Natural killer cell (primary cell): ENCODE results near the gene DAZAP1. TPM values are rescaled to one million over a fixed set of nuclear protein-coding genes. Genes with fewer than 3 reads are reported as not detected.

Experiments used
- ATAC-seq, 3 donors: fragments of 150-1000 bp in 2 of 3; fragments of 200-7000 bp in 1 of 3; cut with Tn5 transposase; 1 replicate in 1 of 3; 2 replicates in 2 of 3; pipeline ENCODE4 v1.10.0; 2021; ENCODE audit warnings: mild to moderate bottlenecking in 2 of 3, moderate library complexity in 2 of 3
- DNase-seq, 2 donors: peaks; one replicate each; pipeline versions ENCODE4 v3.0.0 to v3.0.0-alpha.2; 2013 to 2021; ENCODE audit warnings: mixed read lengths in 1 of 2
- H3K27ac ChIP-seq: one replicate; pipeline ENCODE4 v1.5.1; 2013; ENCODE audit warnings: mild to moderate bottlenecking, low read length
- H3K27me3 ChIP-seq: one replicate; pipeline ENCODE4 v1.6.1; 2013; ENCODE audit warnings: low read length; ENCODE audit not compliant: control insufficient read depth, insufficient read depth
- H3K36me3 ChIP-seq: one replicate; pipeline ENCODE4 v1.6.1; 2013; ENCODE audit warnings: low read length; ENCODE audit not compliant: control insufficient read depth, insufficient read depth
- H3K4me1 ChIP-seq: one replicate; pipeline ENCODE4 v1.6.1; 2013; ENCODE audit warnings: low read length; ENCODE audit not compliant: control insufficient read depth, insufficient read depth
- H3K4me3 ChIP-seq: one replicate; pipeline ENCODE4 v1.5.1; 2013; ENCODE audit warnings: low read length
- H3K9me3 ChIP-seq: one replicate; pipeline ENCODE4 v1.6.1; 2013; ENCODE audit warnings: low read length; ENCODE audit not compliant: control insufficient read depth, insufficient read depth
- H3K27ac Mint-ChIP-seq, 2 donors: one replicate each; pipeline ENCODE4 v1.8.0; 2022; ENCODE audit warnings: mild to moderate bottlenecking in 2 of 2, mixed read lengths in 2 of 2, moderate library complexity in 1 of 2
- H3K27me3 Mint-ChIP-seq, 2 donors: one replicate each; pipeline ENCODE4 v1.8.0; 2022; ENCODE audit warnings: low read depth in 2 of 2, mixed read lengths in 2 of 2
- H3K36me3 Mint-ChIP-seq: one replicate; pipeline ENCODE4 v1.8.0; 2022; ENCODE audit warnings: mixed read lengths
- H3K4me1 Mint-ChIP-seq, 2 donors: one replicate each; pipeline ENCODE4 v1.8.0; 2022; ENCODE audit warnings: mixed read lengths in 2 of 2
- H3K4me3 Mint-ChIP-seq: one replicate; pipeline ENCODE4 v1.8.0; 2022; ENCODE audit warnings: mild to moderate bottlenecking, moderate library complexity, mixed read lengths
- H3K9me3 Mint-ChIP-seq, 2 donors: one replicate each; pipeline ENCODE4 v1.8.0; 2022; ENCODE audit warnings: mixed read lengths in 2 of 2
- WGBS: methylation state at CpG from one replicate; pipeline ENCODE4 v1.1.7; 2013; ENCODE audit warnings: missing lambda C conversion rate; ENCODE audit not compliant: insufficient coverage; 5-methylcytosine and 5-hydroxymethylcytosine counted together
- intact Hi-C: fragments of 100-400 bp; cut with micrococcal nuclease; formaldehyde crosslinking; loops from one replicate; pipeline ENCODE4 v1.14.2; 2022
- total RNA-seq, 4 donors: library from RNA; stranded (reverse); fragments of 120-200 nt in 1 of 4; gene quantifications; one replicate each; pipeline versions ENCODE4 v1.2.3 to v1.2.4, GENCODE V29; 2013 to 2022
- TF ChIP-seq, protein P1 (sequence below): fragments of 200-600 bp; IDR thresholded peaks from one replicate; pipeline ENCODE4 v1.8.0; 2022; ENCODE audit warnings: antibody characterized with exemption

DAZAP1 gene
- total RNA-seq, 3 donors from 2014 or later (not counting 1 experiment from before 2014, with no cell fraction given): 166 to 207 (median 170) TPM

GRCh38 chr19:1361601-1362386, 45.6 kb upstream of the DAZAP1 start:
- 96% methylated on average over 28 of the region's 30 CpGs for WGBS
- no peaks in the 10 kb centered on the region for H3K27me3 ChIP-seq
- intact Hi-C loops: no loop called here

GRCh38 chr19:1362387-1363257, 44.8 kb upstream of the DAZAP1 start:
- no peaks in the 10 kb centered on the region for H3K27me3 Mint-ChIP-seq
- H3K4me3 ChIP-seq: no peak overlapping the region
- TF ChIP-seq, protein P1, sequence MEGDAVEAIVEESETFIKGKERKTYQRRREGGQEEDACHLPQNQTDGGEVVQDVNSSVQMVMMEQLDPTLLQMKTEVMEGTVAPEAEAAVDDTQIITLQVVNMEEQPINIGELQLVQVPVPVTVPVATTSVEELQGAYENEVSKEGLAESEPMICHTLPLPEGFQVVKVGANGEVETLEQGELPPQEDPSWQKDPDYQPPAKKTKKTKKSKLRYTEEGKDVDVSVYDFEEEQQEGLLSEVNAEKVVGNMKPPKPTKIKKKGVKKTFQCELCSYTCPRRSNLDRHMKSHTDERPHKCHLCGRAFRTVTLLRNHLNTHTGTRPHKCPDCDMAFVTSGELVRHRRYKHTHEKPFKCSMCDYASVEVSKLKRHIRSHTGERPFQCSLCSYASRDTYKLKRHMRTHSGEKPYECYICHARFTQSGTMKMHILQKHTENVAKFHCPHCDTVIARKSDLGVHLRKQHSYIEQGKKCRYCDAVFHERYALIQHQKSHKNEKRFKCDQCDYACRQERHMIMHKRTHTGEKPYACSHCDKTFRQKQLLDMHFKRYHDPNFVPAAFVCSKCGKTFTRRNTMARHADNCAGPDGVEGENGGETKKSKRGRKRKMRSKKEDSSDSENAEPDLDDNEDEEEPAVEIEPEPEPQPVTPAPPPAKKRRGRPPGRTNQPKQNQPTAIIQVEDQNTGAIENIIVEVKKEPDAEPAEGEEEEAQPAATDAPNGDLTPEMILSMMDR: no peak
- H3K36me3 ChIP-seq: peaks cover 23% of the 10 kb centered on the region
- no peaks in the 10 kb centered on the region for H3K9me3 Mint-ChIP-seq
- H3K9me3 ChIP-seq: no peaks in the 10 kb centered on the region
- H3K4me1 ChIP-seq: peaks cover 38% of the 10 kb centered on the region
- peak overlapping the region; percentile 66 for H3K27ac ChIP-seq
- peak overlapping the region; percentile 88 to 93 for H3K27ac Mint-ChIP-seq
- peaks cover 35 to 36% of the 10 kb centered on the region in 2 donors for H3K4me1 Mint-ChIP-seq
- H3K36me3 Mint-ChIP-seq: no peaks in the 10 kb centered on the region
- no peak for ATAC-seq
- peak overlapping the region; percentile 89 for H3K4me3 Mint-ChIP-seq
- intact Hi-C loops: no loop called here
- WGBS: 79% methylated on average over 41 of the region's 42 CpGs
- DNase-seq: no peak
- no peaks in the 10 kb centered on the region for H3K27me3 ChIP-seq

More at GRCh38 chr19:1361601-1362386, 45.6 kb upstream of the DAZAP1 start:
- H3K27ac Mint-ChIP-seq: no peak overlapping the region
- no peaks in the 10 kb centered on the region for H3K9me3 Mint-ChIP-seq
- Histone ChIP-seq H3K4me3 (no peak overlapping the region), H3K4me1 (peaks cover 31% of the 10 kb centered on the region), H3K27ac (no peak overlapping the region), H3K9me3 (no peaks in the 10 kb centered on the region), H3K36me3 (peaks cover 29% of the 10 kb centered on the region)
- TF ChIP-seq, protein P1: no peak
- H3K27me3 Mint-ChIP-seq: no peaks in the 10 kb centered on the region
- peaks cover 29 to 30% of the 10 kb centered on the region in 2 donors for H3K4me1 Mint-ChIP-seq
- ATAC-seq (no peak), DNase-seq (no peak)
- no peaks in the 10 kb centered on the region for H3K36me3 Mint-ChIP-seq
- no peak overlapping the region for H3K4me3 Mint-ChIP-seq

DNA sequence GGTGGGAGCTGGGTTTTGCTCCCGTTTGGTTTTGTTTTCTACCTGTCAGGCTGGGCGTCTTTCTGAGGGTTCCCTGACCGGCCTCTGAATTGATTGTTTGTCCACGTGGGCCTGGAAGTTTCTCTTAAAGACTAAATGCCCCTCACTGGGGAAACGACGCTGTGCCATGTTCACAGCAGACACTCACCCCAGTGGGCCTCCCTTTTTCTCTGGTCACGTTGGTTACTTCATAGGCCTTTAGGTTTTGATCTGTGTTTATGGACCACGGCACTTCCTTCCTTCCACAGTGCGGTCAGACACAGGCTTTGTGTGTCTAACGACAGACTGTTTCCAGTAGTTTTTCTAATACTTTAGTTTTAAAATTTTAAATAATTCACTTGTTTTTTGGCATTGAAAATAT, 43.8 kb upstream of the DAZAP1 start:
- Mint-ChIP-seq H3K27ac (peak overlapping the region; percentile 88 to 93), H3K4me1 (peaks cover 35 to 36% of the 10 kb centered on the region in 2 donors), H3K4me3 (peak overlapping the region; percentile 89), H3K27me3 (no peaks in the 10 kb centered on the region), H3K9me3 (no peaks in the 10 kb centered on the region), H3K36me3 (no peaks in the 10 kb centered on the region)
- peak; percentile 67 to 82 (median 81) for ATAC-seq
- H3K27ac ChIP-seq: peak overlapping the region; percentile 66
- H3K36me3 ChIP-seq: peaks cover 16% of the 10 kb centered on the region
- H3K27me3 ChIP-seq: no peaks in the 10 kb centered on the region
- WGBS: 7% methylated on average over 8 of the region's 10 CpGs
- intact Hi-C loops: no loop called here
- TF ChIP-seq, protein P1: no peak
- no peak overlapping the region for H3K4me3 ChIP-seq
- H3K9me3 ChIP-seq: no peaks in the 10 kb centered on the region
- peak; percentile 27 to 60 for DNase-seq
- H3K4me1 ChIP-seq: peaks cover 38% of the 10 kb centered on the region
